ENCODE data around the gene SYT5.
A peak's percentile ranks its signal among the peaks of the same experiment; 100 is the strongest.

Gene SYT5

GRCh38 chr19:55160986-55161365, 19.1 kb downstream of the SYT5 start:
- no peak for DNase-seq
- peaks cover 0 to 15% (median 2%) of the 10 kb centered on the region in 4 donors for H3K4me1 ChIP-seq
- no peak overlapping the region for H3K27ac ChIP-seq
- no peak for TF ChIP-seq CTCF (IDR thresholded peaks at IDR 0.05)
- intact Hi-C loops (cut with DNase I; ENCODE audit: low total_unique reads): no loop called here
- H3K9me3 ChIP-seq: no peaks in the 10 kb centered on the region
- H3K36me3 ChIP-seq: no peaks in the 10 kb centered on the region
- H3K4me3 ChIP-seq: no peak overlapping the region
- peaks cover 0 to 90% of the 10 kb centered on the region in 2 donors for H3K27me3 ChIP-seq

GRCh38 chr19:55160128-55160985, 19.7 kb downstream of the SYT5 start:
- intact Hi-C loops (cut with DNase I; ENCODE audit: low total_unique reads): no loop called here
- Histone ChIP-seq H3K36me3 (no peaks in the 10 kb centered on the region), H3K27ac (no peak overlapping the region), H3K4me3 (no peak overlapping the region), H3K4me1 (peaks cover 0 to 13% (median 3%) of the 10 kb centered on the region in 4 donors), H3K9me3 (no peaks in the 10 kb centered on the region), H3K27me3 (peaks cover 0 to 88% of the 10 kb centered on the region in 2 donors)
- peak; percentile 47 to 48 for TF ChIP-seq CTCF (IDR thresholded peaks at IDR 0.05)
- DNase-seq: peak; percentile 58 to 78

DNA sequence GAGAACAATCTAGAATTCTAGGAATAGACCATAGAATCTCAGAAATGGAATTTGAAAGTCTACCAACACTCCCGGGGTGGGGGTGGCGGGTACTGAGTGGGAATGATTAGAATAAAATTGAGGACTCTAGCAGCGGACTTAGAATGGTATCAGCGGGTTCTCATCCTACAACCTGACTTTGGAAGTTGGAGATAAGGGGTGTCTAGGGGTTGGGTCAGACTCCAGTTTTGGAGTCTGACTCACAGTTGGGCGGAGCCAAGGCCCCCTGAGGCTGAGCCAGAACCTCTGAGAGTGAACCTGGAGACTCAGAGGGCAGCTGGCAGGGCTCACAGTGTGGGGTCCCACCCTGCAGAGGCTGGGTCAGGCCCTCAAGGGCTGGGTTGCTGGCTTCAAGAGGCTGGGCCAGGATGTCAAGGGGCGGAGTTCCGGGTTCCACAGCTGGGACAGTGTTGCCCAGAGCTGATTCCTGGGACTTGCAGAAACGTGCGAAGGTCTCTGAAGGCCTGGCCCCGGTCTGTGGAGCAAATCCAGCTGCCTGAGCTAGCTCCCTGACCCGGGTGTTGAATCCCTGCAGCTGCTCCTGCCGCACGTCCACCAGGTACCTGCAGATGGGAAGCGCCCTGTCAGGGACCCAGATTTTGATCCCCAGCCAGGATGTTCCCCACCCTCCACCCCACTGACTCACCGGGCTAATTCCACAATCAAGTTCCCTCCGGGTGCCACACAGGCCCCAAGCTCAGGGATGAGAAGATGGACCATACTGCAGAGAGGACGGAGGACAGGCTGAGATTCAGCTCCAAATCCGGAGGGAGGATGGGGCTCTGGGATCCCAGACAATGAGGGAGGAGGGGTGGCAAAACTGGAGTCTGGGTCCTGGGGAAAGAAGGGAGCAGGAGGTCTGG, 21.0 kb downstream of the SYT5 start:
- H3K4me1 ChIP-seq: peaks cover 0 to 13% (median 3%) of the 10 kb centered on the region in 4 donors
- no peak for DNase-seq
- H3K27ac ChIP-seq: no peak overlapping the region
- peaks cover 0 to 89% of the 10 kb centered on the region in 2 donors for H3K27me3 ChIP-seq
- H3K9me3 ChIP-seq: no peaks in the 10 kb centered on the region
- no peak for TF ChIP-seq CTCF (IDR thresholded peaks at IDR 0.05)
- no peak overlapping the region for H3K4me3 ChIP-seq
- intact Hi-C loops (cut with DNase I; ENCODE audit: low total_unique reads): no loop called here
- no peaks in the 10 kb centered on the region for H3K36me3 ChIP-seq

- H3K27ac ChIP-seq: no peak overlapping the region
- peaks cover 0 to 89% of the 10 kb centered on the region in 2 donors for H3K27me3 ChIP-seq
- TF ChIP-seq CTCF (IDR thresholded peaks at IDR 0.05): no peak
- no peaks in the 10 kb centered on the region for H3K9me3 ChIP-seq
- peaks cover 0 to 13% (median 3%) of the 10 kb centered on the region in 4 donors for H3K4me1 ChIP-seq
- no peak for DNase-seq
- no peaks in the 10 kb centered on the region for H3K36me3 ChIP-seq
- intact Hi-C loops (cut with DNase I; ENCODE audit: low total_unique reads): no loop called here
- H3K4me3 ChIP-seq: no peak overlapping the region
Measured at GRCh38 chr19:55158423-55158822, 21.7 kb downstream of the SYT5 start.

GRCh38 chr19:55157064-55157908, 22.8 kb downstream of the SYT5 start, which contains the start of gene TNNI3:
TSS of gene TNNI3 (minus strand) at chr19:55157732. CDS start at chr19:55157589, 143 bp downstream.
- H3K27me3 ChIP-seq: peaks cover 0 to 90% of the 10 kb centered on the region in 2 donors
- no peak within 1 kb of the TSS for H3K27ac ChIP-seq
- no peaks in the 10 kb centered on the region for H3K36me3 ChIP-seq
- H3K9me3 ChIP-seq: no peaks in the 10 kb centered on the region
- no peak within 1 kb of the TSS for H3K4me3 ChIP-seq
- H3K4me1 ChIP-seq: peaks cover 0 to 13% (median 3%) of the 10 kb centered on the region in 4 donors
- no peak for DNase-seq
- intact Hi-C loops (cut with DNase I; ENCODE audit: low total_unique reads): no loop called here
- no peak for TF ChIP-seq CTCF (IDR thresholded peaks at IDR 0.05)
